Fibroblast of skin of right biceps (primary cell): ENCODE data around the gene APOBEC3C.
A peak's percentile ranks its signal among the peaks of the same experiment; 100 is the strongest.
"Not testable (repeated sequence)": the region's sequence is repeated elsewhere in the genome, so short reads cannot be mapped to it uniquely, and the experiment has no call there.

ENCODE experiments used
- DNase-seq: peaks from one replicate; pipeline ENCODE4 v3.0.0-alpha.2; 2013

The APOBEC3C gene

DNA sequence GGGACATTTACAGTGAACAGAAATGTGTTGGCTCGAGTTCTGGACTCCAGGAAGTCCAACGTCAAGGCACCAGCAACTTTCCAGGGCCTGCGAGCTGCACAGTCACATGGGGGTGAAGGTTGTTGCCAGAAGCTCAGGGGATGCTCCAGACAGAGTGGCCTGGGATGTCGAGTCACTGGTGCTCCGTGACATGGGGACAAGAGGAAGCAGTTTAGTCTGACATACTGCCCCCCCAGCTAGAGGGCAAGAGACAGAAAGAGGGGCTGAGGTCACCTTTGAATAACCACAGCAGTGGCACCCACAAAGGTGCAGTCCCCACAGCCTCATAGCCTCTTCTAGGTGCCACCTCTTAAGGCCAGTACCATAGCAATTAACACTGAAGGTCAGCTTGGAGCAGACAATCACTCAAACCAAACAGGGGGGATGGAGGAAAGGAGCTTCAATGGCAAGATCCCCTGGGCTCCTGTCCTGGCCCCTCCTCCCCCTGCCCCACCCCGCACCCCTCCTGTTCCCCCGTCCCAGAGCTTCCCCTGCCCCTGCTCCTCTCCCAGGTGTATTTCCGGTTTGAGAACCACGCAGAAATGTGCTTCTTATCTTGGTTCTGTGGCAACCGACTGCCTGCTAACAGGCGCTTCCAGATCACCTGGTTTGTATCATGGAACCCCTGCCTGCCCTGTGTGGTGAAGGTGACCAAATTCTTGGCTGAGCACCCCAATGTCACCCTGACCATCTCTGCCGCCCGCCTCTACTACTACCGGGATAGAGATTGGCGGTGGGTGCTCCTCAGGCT is 10.7 kb downstream of the APOBEC3C start:
- DNase-seq: no peak

DNA sequence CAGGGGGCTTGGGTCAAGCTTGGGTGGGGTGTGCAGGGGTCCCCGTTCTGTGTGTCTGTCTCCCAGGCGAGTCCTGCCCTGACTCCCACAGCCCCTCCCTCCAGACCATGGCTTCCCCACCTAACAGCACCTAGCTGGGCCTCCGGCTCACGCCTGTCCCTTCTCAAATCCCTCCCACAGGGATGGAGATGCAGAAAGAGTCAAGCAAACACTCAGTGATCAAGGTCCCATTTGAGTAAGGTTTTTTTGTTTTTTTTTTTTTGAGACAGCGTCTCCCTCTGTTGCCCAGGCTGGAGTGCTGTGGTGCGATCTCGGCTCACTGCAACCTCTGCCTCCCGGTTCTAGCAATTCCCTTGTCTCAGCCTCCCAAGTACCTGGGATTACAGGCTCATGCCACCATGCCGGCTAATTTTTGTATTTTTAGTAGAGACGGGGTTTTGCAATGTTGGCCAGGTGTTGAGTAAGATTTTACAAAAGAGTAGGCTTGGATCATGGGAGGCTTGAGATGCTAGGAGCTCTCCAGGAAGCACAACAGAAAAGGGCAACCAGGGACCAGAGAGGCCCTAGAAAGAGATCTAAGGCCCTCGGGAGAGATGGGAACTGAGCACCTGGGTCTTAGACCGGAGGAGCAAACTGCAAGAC is 12.6 kb downstream of the APOBEC3C start:
- DNase-seq: no peak

- DNase-seq: no peak
These were observed 13.7 kb downstream of the APOBEC3C start for GRCh38 chr22:39027717-39028116.

DNA sequence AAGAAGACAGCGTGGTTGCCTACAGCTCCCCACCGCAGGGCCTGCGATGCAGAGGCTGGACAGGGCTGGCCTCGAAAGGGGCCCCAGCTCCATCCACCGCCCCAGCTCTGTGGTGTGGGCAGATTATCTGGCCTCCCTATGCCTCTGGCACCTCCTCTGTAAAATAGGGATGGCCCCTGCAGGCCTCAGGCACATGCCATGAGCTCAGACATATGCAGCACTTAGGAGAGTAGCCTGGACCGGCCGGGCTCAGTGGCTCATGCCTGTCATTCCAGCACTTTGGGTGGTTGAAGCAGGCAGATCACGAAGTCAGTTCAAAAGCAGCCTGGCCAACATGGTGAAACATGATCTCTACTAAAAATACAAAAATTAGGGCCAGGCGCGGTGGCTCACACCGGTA is 14.2 kb downstream of the APOBEC3C start:
- DNase-seq: no peak

- no peak for DNase-seq
These were observed 15.2 kb downstream of the APOBEC3C start for GRCh38 chr22:39029227-39029626.

GRCh38 chr22:39030705-39031104 is 16.6 kb downstream of the APOBEC3C start:
- DNase-seq: no peak

DNA sequence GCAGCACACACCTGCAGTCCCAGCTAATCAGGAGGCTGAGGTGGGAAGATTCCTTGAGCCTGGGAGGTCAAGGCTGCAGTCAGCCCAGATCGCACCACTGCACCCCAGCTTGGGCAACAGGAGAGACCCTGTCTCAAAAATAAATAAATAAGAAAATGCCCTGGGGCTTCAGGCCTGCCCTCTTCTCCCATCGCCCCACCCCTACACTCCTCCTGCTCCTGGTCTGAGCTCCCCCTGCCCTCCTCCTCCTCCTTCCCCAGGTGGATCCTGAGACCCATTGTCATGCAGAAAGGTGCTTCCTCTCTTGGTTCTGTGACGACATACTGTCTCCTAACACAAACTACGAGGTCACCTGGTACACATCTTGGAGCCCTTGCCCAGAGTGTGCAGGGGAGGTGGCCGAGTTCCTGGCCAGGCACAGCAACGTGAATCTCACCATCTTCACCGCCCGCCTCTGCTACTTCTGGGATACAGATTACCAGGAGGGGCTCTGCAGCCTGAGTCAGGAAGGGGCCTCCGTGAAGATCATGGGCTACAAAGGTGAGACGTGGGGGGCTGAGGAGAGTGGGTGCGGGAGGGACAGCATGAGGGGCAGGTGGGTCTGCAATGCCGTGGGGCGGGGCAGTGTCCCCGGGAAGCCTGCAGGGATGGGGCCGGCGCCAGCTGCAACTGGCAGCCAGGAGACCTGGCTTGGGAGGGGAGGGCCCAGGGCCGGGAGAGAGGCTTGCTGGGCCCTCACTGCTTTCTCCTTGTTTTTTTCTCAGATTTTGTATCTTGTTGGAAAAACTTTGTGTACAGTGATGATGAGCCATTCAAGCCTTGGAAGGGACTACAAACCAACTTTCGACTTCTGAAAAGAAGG is 17.6 kb downstream of the APOBEC3C start:
- DNase-seq: not testable (repeated sequence)

- DNase-seq: not testable (repeated sequence)
These were observed 23.0 kb downstream of the APOBEC3C start for GRCh38 chr22:39037071-39037470.

GRCh38 chr22:39039306-39040126 is 25.5 kb downstream of the APOBEC3C start:
- DNase-seq: no peak

DNA sequence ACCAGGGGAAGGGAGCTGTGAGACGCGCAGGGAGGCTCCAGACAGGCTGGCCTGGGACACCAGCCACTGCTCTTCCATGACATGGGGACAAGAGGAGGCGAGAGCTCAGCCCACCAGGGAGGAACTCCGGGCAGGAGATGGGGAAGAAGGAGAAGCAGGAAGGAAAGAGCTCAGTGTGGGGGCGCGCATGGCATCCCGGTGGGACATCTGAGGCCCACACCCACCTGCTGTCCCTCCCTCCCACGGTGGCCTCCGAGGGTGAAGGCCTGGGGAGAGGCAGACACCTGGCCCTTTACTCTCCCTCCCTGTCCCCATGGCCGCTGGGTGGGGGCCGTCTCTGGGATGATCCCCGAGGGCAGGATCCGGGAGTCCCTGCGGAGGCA is 26.1 kb downstream of the APOBEC3C start:
- DNase-seq: not testable (repeated sequence)

GRCh38 chr22:39040538-39041296 is 26.7 kb downstream of the APOBEC3C start, which contains the start of gene APOBEC3F:
Gene APOBEC3F (plus strand): TSS chr22:39040864. CDS start chr22:39040961, 97 bp downstream.
- peak; percentile 47 for DNase-seq

DNA sequence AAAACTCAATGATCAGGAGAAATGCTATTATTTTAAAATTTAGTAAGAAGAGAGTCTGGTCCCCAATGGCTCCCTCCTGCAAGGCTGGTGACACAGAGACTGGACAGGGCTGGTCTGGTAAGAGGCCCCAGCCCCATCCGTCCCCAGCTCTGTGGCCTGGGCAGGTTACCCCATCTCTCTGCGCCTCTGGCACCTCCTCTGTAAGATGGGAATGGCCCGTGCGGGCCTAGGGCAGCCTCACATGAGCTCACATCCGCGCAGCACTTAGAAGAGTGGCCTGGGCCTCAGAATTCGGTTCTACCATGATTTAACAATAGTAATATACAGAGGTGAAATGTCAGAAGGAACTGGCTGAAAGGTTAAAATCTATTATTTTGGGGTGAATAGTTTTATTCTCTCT is 27.9 kb downstream of the APOBEC3C start:
- no peak for DNase-seq

- not testable (repeated sequence) for DNase-seq
These were observed 29.0 kb downstream of the APOBEC3C start for GRCh38 chr22:39043063-39043462.

- not testable (repeated sequence) for DNase-seq
These were observed 31.1 kb downstream of the APOBEC3C start for GRCh38 chr22:39045136-39045535.

DNA sequence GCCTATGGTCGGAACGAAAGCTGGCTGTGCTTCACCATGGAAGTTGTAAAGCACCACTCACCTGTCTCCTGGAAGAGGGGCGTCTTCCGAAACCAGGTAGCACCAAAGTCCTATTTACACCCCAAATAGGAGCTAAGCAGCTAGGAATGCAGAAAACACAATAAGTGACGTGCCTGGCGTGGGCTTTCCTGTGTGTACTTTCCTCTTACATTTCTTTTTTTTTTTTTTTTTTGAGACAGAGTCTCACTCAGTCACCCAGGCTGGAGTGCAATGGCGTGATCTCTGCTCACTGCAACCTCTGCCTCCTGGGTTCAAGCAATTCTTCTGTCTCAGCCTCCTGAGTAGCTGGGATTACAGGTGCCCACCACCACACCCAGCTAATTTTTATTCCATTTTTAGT is 35.4 kb downstream of the APOBEC3C start:
- DNase-seq: not testable (repeated sequence)

DNA sequence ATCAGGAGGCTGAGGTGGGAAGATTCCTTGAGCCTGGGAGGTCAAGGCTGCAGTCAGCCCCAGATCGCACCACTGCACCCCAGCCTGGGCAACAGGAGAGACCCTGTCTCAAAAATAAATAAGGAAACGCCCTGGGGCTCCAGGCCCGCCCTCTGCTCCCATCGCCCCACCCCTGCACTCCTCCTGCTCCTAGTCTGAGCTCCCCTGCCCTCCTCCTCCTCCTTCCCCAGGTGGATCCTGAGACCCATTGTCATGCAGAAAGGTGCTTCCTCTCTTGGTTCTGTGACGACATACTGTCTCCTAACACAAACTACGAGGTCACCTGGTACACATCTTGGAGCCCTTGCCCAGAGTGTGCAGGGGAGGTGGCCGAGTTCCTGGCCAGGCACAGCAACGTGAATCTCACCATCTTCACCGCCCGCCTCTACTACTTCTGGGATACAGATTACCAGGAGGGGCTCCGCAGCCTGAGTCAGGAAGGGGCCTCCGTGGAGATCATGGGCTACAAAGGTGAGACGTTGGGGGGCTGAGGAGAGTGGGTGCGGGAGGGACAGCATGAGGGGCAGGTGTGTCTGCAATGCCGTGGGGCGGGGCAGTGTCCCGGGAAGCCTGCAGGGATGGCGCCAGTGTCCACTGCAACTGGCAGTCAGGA is 37.9 kb downstream of the APOBEC3C start:
- not testable (repeated sequence) for DNase-seq

GRCh38 chr22:39055658-39056057 is 41.6 kb downstream of the APOBEC3C start:
- no peak for DNase-seq

GRCh38 chr22:39061290-39061689 is 47.2 kb downstream of the APOBEC3C start:
- not testable (repeated sequence) for DNase-seq

- DNase-seq: peak; percentile 24
These were observed 47.9 kb downstream of the APOBEC3C start for GRCh38 chr22:39061951-39062350.

GRCh38 chr22:39063904-39064303 is 49.8 kb downstream of the APOBEC3C start:
- DNase-seq: not testable (repeated sequence)
